Psoas muscle (tissue), 8 donors: ENCODE measurements around the gene MIER2. TPM values are rescaled to one million over a fixed set of nuclear protein-coding genes. Genes with fewer than 3 reads are reported as not detected.
"Not testable (repeated sequence)": the region's sequence is repeated elsewhere in the genome, so short reads cannot be mapped to it uniquely, and the experiment has no call there.

ENCODE experiments used
- ATAC-seq, 4 donors: fragments of 200-7000 bp; cut with Tn5 transposase; one replicate each; pipeline ENCODE4 v1.9.1; 2020; ENCODE audit warnings: moderate library complexity in 3 of 4, mild to moderate bottlenecking in 2 of 4
- DNase-seq, 2 donors: peaks; one replicate each; pipeline ENCODE4 v3.0.0-alpha.2; 2020
- H3K27ac ChIP-seq: fragments of 200-600 bp; one replicate; pipeline ENCODE4 v1.8.0; 2022
- H3K27me3 ChIP-seq, 3 donors: fragments of 200-600 bp in 1 of 3; one replicate each; pipeline versions ENCODE4 v1.6.1 to v1.8.0; 2013 to 2022; ENCODE audit warnings: low read length in 2 of 3, mild to moderate bottlenecking in 2 of 3, moderate library complexity in 1 of 3; ENCODE audit not compliant: insufficient read depth in 3 of 3
- H3K36me3 ChIP-seq, 2 donors: fragments of 200-600 bp in 1 of 2; one replicate each; pipeline versions ENCODE4 v1.6.1 to v1.8.0; 2013 to 2022; ENCODE audit warnings: low read depth in 1 of 2, mild to moderate bottlenecking in 1 of 2, moderate library complexity in 1 of 2; ENCODE audit not compliant: insufficient read depth in 1 of 2
- H3K4me1 ChIP-seq: fragments of 200-600 bp; one replicate; pipeline ENCODE4 v1.8.0; 2022
- H3K4me3 ChIP-seq: fragments of 200-600 bp; one replicate; pipeline ENCODE4 v1.8.0; 2022; ENCODE audit warnings: mild to moderate bottlenecking
- H3K9me3 ChIP-seq: fragments of 200-600 bp; one replicate; pipeline ENCODE4 v1.8.0; 2022
- CTCF ChIP-seq: fragments of 200-600 bp; IDR thresholded peaks from one replicate; pipeline ENCODE4 v1.8.0; 2022; ENCODE audit warnings: antibody characterized with exemption
- WGBS, 3 donors: extraction: QIAGEN DNeasy Blood & Tissue Kit; methylation state at CpG; one replicate each; pipeline versions ENCODE4 v1.1.6 to v1.1.7; 2013; 5-methylcytosine and 5-hydroxymethylcytosine counted together
- intact Hi-C, 2 donors: fragments of 100-400 bp; cut with DNase I; formaldehyde crosslinking; loops; one replicate each; pipeline versions ENCODE4 v1.11.0 to v1.14.2; 2022
- polyA plus RNA-seq, 3 donors: library from polyadenylated mRNA; stranded (reverse); fragments of 200-250 nt; gene quantifications; one replicate each; pipeline ENCODE4 v1.2.3, GENCODE V29; 2013
- total RNA-seq, 4 donors: library from RNA; stranded (reverse); fragmentation: NEBNext Ultra II Directional in 2 of 4; extraction: Animal tissue kit (Norgen Biotek cat#: 25700) in 2 of 4; gene quantifications; one replicate each; pipeline versions ENCODE4 v1.2.1 to v1.2.4, GENCODE V29; 2021 to 2023
- donor health status: healthy with polysubstance abuse.
- donor health status: DM: no; HTN: no; CAD: no; lungs with moderate emphysema.
- donor health status: Bipolar disorder and iron deficiency.
- donor health status: healthy.
- donor health status: DM: yes; HTN: yes; CAD: no.
- donor health status: DM: no; HTN: no; CAD: no.
- donor health status: DM: no; HTN: no; CAD: no.
- donor health status: DM: yes; HTN: yes; CAD: no.

The MIER2 gene
- total and polyA plus RNA-seq, 7 donors: 13.3 to 22.2 (median 19.1) TPM

GRCh38 chr19:383922-384798 lies 39.6 kb upstream of the MIER2 start:
- DNase-seq: no peak
- H3K9me3 ChIP-seq: no peaks in the 10 kb centered on the region

GRCh38 chr19:383040-383439 lies 38.4 kb upstream of the MIER2 start:
- DNase-seq: no peak
- intact Hi-C loops: loop anchor here in 1 of 2 donors (10.0 kb wide), 1 partner anchor 102 kb away; no protein-coding TSS in a partner anchor

More at GRCh38 chr19:383922-384798, 39.6 kb upstream of the MIER2 start:
- peaks cover 0 to 32% (median 0%) of the 10 kb centered on the region in 3 donors for H3K27me3 ChIP-seq
- H3K27ac ChIP-seq: no peak overlapping the region
- peak; percentile 49 to 80 (median 74) for ATAC-seq
- TF ChIP-seq CTCF: peak; percentile 53
- H3K4me3 ChIP-seq: no peak overlapping the region
- no peaks in the 10 kb centered on the region for H3K36me3 ChIP-seq
- H3K4me1 ChIP-seq: no peaks in the 10 kb centered on the region
- WGBS, 3 donors: 30 to 36% (median 31%) methylated on average over 44 of the region's 44 CpGs
- intact Hi-C loops: loop anchor here in 1 of 2 donors (10.0 kb wide), 1 partner anchor 101 kb away; no protein-coding TSS in a partner anchor

DNA sequence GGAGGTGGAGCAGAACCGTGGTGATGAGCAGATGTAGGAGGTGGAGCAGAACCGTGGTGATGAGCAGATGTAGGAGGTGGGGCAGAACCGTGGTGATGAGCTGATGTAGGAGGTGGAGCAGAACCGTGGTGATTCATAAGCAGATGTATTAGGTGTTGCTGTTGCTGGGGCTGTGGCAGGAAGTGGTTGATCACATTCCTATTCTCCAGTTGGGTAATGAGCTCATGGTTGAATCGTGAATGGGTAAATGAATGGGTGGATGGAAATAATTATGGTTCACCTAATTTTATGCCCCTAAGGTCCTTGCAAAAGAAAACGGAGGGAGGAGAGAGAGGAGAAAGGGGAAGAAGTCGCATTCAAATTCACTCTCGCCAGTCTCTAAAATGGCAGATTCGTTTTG lies 38.0 kb upstream of the MIER2 start:
- DNase-seq, ATAC-seq, H3K27ac ChIP-seq, H3K36me3 ChIP-seq, H3K9me3 ChIP-seq, H3K4me1 ChIP-seq, H3K4me3 ChIP-seq: not testable (repeated sequence)
- WGBS, 3 donors: 40 to 47% (median 44%) methylated on average over 7 of the region's 9 CpGs
- peaks cover 0 to 30% (median 4%) of the 10 kb centered on the region in 3 donors for H3K27me3 ChIP-seq
- intact Hi-C loops: loop anchor here in 1 of 2 donors (10.0 kb wide), 1 partner anchor 102 kb away; no protein-coding TSS in a partner anchor

More at GRCh38 chr19:383040-383439, 38.4 kb upstream of the MIER2 start:
- TF ChIP-seq CTCF: no peak
- no peak overlapping the region for H3K4me3 ChIP-seq
- H3K36me3 ChIP-seq: no peaks in the 10 kb centered on the region
- H3K27me3 ChIP-seq: peaks cover 0 to 27% (median 2%) of the 10 kb centered on the region in 3 donors
- WGBS, 3 donors: 68 to 72% (median 72%) methylated on average over 19 of the region's 19 CpGs
- H3K9me3 ChIP-seq: no peaks in the 10 kb centered on the region
- no peak for ATAC-seq
- no peak overlapping the region for H3K27ac ChIP-seq
- H3K4me1 ChIP-seq: no peaks in the 10 kb centered on the region

GRCh38 chr19:381901-382300 lies 37.3 kb upstream of the MIER2 start:
- intact Hi-C loops: loop anchor here in 1 of 2 donors (10.0 kb wide), 1 partner anchor 103 kb away; no protein-coding TSS in a partner anchor

GRCh38 chr19:380618-381219 lies 36.1 kb upstream of the MIER2 start:
- intact Hi-C loops: loop anchor here in 1 of 2 donors (10.0 kb wide), 1 partner anchor 104 kb away; no protein-coding TSS in a partner anchor
- not testable (repeated sequence) for ATAC-seq

More at GRCh38 chr19:381901-382300, 37.3 kb upstream of the MIER2 start:
- not testable (repeated sequence) for DNase-seq, H3K36me3 ChIP-seq, H3K4me3 ChIP-seq, ATAC-seq, H3K4me1 ChIP-seq, H3K9me3 ChIP-seq, H3K27ac ChIP-seq
- H3K27me3 ChIP-seq: peaks cover 0 to 30% (median 4%) of the 10 kb centered on the region in 3 donors
- WGBS, 3 donors: 31 to 33% (median 32%) methylated on average over 11 of the region's 11 CpGs

More at GRCh38 chr19:380618-381219, 36.1 kb upstream of the MIER2 start:
- H3K4me1 ChIP-seq, H3K36me3 ChIP-seq, H3K9me3 ChIP-seq, H3K4me3 ChIP-seq, H3K27ac ChIP-seq, DNase-seq: not testable (repeated sequence)
- H3K27me3 ChIP-seq: peaks cover 0 to 29% (median 4%) of the 10 kb centered on the region in 3 donors
- WGBS, 3 donors: 63 to 70% (median 69%) methylated on average over 12 to 14 of the region's 17 CpGs
